22Rv1 (cell line): ENCODE measurements around the gene SLC39A8.

Source experiments
- ZFX ChIP-seq: fragments of 450-650 bp; IDR thresholded peaks from 2 replicates; pipeline ENCODE4 v1.6.1; 2017; ENCODE audit warnings: antibody characterized with exemption, borderline replicate concordance
- TF ChIP-seq, protein P1 (sequence below): fragments of 450-650 bp; IDR thresholded peaks from 2 replicates; pipeline ENCODE4 v1.5.1; 2017; ENCODE audit warnings: mild to moderate bottlenecking

DNA sequence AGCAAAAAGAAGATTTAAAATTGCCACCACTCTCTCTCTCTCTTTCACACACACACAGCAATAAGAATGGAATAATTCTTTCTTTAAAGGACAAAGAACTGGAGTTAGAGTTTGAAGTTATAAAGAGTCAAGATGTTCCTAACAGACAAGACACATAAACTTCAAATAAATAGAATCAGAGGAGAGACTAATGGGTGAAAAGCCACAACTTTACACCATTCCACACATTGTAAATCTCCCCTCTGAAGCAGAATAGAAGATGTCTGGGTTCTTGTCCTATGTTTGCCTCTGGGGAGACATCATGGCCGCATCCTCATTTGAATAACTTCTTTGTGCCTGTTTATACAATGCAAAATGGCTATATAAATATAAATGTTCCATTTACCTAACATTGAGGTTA lies 39.6 kb downstream of the SLC39A8 start:
- TF ChIP-seq, protein P1, sequence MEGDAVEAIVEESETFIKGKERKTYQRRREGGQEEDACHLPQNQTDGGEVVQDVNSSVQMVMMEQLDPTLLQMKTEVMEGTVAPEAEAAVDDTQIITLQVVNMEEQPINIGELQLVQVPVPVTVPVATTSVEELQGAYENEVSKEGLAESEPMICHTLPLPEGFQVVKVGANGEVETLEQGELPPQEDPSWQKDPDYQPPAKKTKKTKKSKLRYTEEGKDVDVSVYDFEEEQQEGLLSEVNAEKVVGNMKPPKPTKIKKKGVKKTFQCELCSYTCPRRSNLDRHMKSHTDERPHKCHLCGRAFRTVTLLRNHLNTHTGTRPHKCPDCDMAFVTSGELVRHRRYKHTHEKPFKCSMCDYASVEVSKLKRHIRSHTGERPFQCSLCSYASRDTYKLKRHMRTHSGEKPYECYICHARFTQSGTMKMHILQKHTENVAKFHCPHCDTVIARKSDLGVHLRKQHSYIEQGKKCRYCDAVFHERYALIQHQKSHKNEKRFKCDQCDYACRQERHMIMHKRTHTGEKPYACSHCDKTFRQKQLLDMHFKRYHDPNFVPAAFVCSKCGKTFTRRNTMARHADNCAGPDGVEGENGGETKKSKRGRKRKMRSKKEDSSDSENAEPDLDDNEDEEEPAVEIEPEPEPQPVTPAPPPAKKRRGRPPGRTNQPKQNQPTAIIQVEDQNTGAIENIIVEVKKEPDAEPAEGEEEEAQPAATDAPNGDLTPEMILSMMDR, result no peak
- no peak for TF ChIP-seq ZFX
